ENCODE measurements around the gene NAGS.

NAGS gene

DNA sequence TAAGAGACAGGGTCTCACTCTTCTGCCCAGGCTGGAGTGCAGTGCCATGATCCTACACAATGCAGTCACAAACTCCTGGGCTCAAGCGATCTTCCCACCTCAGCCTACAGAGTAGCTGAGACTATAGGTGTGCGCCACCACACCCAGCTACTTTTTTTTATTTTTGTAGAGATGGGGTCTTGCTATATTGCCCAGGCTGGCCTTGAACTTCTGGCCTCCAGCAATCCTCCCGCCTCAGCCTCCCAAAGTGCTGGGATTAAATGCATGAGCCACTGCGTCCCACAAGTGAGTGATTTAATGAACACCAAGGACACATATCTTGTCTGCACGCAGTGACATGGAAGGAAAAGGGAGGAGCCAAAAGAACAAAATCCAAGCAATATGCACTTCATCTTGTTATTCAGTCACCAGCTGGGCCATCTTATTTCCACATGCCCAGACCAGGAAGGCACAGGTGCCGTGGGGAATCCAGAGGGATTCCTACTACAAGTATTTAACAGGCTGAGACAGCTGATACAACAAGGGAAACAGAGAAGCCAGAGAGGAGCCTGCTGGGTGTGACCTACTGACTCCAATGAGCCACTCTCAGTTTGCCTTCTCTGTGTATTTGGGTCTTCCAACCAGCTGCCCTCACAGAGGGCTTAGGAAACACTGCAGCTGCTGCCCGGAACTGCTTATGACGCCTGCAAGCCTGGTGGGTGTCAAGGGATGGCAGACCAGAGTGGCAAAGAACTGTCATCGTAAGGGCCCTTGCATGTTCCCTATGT is 45.1 kb downstream of the NAGS start:
- DNase-seq (ENCODE audit: extremely low read depth, low read depth) = no peak
- TF ChIP-seq, protein P1, sequence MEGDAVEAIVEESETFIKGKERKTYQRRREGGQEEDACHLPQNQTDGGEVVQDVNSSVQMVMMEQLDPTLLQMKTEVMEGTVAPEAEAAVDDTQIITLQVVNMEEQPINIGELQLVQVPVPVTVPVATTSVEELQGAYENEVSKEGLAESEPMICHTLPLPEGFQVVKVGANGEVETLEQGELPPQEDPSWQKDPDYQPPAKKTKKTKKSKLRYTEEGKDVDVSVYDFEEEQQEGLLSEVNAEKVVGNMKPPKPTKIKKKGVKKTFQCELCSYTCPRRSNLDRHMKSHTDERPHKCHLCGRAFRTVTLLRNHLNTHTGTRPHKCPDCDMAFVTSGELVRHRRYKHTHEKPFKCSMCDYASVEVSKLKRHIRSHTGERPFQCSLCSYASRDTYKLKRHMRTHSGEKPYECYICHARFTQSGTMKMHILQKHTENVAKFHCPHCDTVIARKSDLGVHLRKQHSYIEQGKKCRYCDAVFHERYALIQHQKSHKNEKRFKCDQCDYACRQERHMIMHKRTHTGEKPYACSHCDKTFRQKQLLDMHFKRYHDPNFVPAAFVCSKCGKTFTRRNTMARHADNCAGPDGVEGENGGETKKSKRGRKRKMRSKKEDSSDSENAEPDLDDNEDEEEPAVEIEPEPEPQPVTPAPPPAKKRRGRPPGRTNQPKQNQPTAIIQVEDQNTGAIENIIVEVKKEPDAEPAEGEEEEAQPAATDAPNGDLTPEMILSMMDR (IDR thresholded peaks at IDR 0.05; ENCODE audit: low read depth, low read length) = no peak

DNA sequence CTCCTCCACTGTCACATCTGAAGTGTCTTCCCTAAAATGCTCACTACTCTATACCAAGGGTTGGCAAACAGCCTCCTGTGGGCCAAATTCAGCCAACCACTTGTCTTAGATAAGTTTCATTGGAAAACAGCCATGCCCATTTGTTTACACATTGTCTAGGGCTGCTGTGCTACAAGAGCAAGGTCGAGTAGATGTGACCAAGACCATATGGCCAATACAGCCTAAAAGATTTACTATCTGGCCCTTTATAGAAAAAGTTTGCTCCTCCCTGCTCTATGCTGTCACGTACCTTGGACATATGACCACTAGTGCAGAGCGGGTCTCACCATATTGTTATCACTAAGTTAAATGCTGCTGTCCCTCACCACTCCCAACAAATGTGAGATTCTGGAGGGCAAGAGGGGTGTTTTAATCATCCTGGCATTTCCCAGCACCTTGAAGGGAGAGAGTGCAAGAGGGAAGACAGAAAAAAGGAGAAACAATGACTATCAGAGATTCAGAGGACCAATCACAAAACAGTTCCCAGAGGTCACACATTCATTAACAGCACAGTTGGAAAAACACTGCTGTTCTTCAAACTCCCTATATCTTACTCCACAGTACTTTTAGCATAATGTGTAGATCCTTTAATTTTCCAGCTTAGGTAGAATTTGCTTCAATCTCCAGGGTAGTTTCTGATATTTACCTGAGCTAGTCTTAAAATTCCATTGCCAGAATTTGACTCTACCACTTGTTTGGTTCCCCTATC is 48.9 kb downstream of the NAGS start:
- TF ChIP-seq, protein P1 (IDR thresholded peaks at IDR 0.05; ENCODE audit: low read depth, low read length) = no peak
- no peak for DNase-seq (ENCODE audit: extremely low read depth, low read depth)
